PFSK-1 (cell line): ENCODE data around the gene BCAS3.

Experiments used
- POLR2AphosphoS5 ChIP-seq: IDR thresholded peaks from 2 replicates; pipeline ENCODE4 v1.6.1; 2012; ENCODE audit warnings: low read depth, mild to moderate bottlenecking, control low read depth, low read length, moderate library complexity
- REST ChIP-seq, 2 experiments: IDR thresholded peaks; 2 replicates each; pipeline versions ENCODE4 v1.6.1 to v1.8.0; 2011 to 2012; ENCODE audit warnings: low read depth in 2 of 2, low read length in 2 of 2, control low read depth in 1 of 2, inconsistent platforms in 1 of 2, mild to moderate bottlenecking in 1 of 2, moderate library complexity in 1 of 2; ENCODE audit not compliant: insufficient read depth in 1 of 2
- TAF1 ChIP-seq: IDR thresholded peaks from 2 replicates; pipeline ENCODE4 v1.6.1; 2012; ENCODE audit warnings: low read length, control low read depth, borderline replicate concordance; ENCODE audit not compliant: insufficient read depth

GRCh38 chr17:61312406-61313295 lies 635.0 kb downstream of the BCAS3 start:
- TF ChIP-seq POLR2AphosphoS5 (no peak), REST (IDR thresholded peaks at IDR 0.05; ENCODE audit: insufficient read depth in 1 of 2, low read depth in 2 of 2, low read length in 2 of 2) (no peak), TAF1 (no peak)
